Stimulated activated CD8-positive, alpha-beta memory T cell treated with anti-CD3 and anti-CD28 coated beads, Interleukin-12 subunit alpha, Interleukin-12 subunit beta, amount 100 ng/mL, for 4 hours (primary cell): Measurements from ENCODE around the gene B4GALNT2.
"Not testable (repeated sequence)": the region's sequence is repeated elsewhere in the genome, so short reads cannot be mapped to it uniquely, and the experiment has no call there.

Experiments used
- DNase-seq: peaks from one replicate; pipeline ENCODE4 v3.0.0-alpha.2; 2020; ENCODE audit warnings: low read depth

Gene B4GALNT2

GRCh38 chr17:49132699-49133364 lies at the start of gene B4GALNT2:
B4GALNT2 (plus strand) TSS chr17:49132769; CDS start chr17:49132793, 24 bp downstream.
- DNase-seq, result no peak

GRCh38 chr17:49085046-49085445 lies 47.5 kb upstream of the B4GALNT2 start:
- not testable (repeated sequence) for DNase-seq

- no peak for DNase-seq
Observed at GRCh38 chr17:49085565-49086315, 46.8 kb upstream of the B4GALNT2 start.

- DNase-seq, result no peak
Observed at GRCh38 chr17:49086316-49086605, 46.3 kb upstream of the B4GALNT2 start.

GRCh38 chr17:49086649-49087048 lies 45.9 kb upstream of the B4GALNT2 start:
- DNase-seq, result no peak

- DNase-seq, result no peak
Observed at GRCh38 chr17:49089094-49089493, 43.5 kb upstream of the B4GALNT2 start.

GRCh38 chr17:49090878-49091594 lies 41.5 kb upstream of the B4GALNT2 start:
- no peak for DNase-seq

- DNase-seq, result no peak
Observed at GRCh38 chr17:49093131-49093530, 39.4 kb upstream of the B4GALNT2 start.

- DNase-seq, result no peak
Observed at GRCh38 chr17:49100601-49101000, 32.0 kb upstream of the B4GALNT2 start.

GRCh38 chr17:49101054-49101534 lies 31.5 kb upstream of the B4GALNT2 start:
- DNase-seq, result no peak

GRCh38 chr17:49103360-49103759 lies 29.2 kb upstream of the B4GALNT2 start:
- not testable (repeated sequence) for DNase-seq

GRCh38 chr17:49104511-49105074 lies 28.0 kb upstream of the B4GALNT2 start:
- no peak for DNase-seq

GRCh38 chr17:49106321-49107210 lies 26.0 kb upstream of the B4GALNT2 start:
- no peak for DNase-seq

- no peak for DNase-seq
Observed at GRCh38 chr17:49107211-49107557, 25.4 kb upstream of the B4GALNT2 start.

GRCh38 chr17:49108318-49108717 lies 24.3 kb upstream of the B4GALNT2 start:
- DNase-seq, result no peak

GRCh38 chr17:49110509-49110908 lies 22.1 kb upstream of the B4GALNT2 start:
- no peak for DNase-seq

- no peak for DNase-seq
Observed at GRCh38 chr17:49111934-49112333, 20.6 kb upstream of the B4GALNT2 start.

- no peak for DNase-seq
Observed at GRCh38 chr17:49112936-49113335, 19.6 kb upstream of the B4GALNT2 start.

- no peak for DNase-seq
Observed at GRCh38 chr17:49114703-49115102, 17.9 kb upstream of the B4GALNT2 start.

- DNase-seq, result no peak
Observed at GRCh38 chr17:49117587-49118230, 14.9 kb upstream of the B4GALNT2 start.

GRCh38 chr17:49120166-49120565 lies 12.4 kb upstream of the B4GALNT2 start:
- no peak for DNase-seq
